Loucy (cell line): Measurements from ENCODE around the gene GOLGA5.

Experiments
- CTCF ChIP-seq: fragments of 200-600 bp; sonication (generic); conservative IDR thresholded peaks from 2 replicates; pipeline ENCODE4 v1.5.1; 2014; ENCODE audit warnings: mild to moderate bottlenecking, antibody characterized with exemption, low read length
- EZH2phosphoT487 ChIP-seq: fragments of 200-600 bp; IDR thresholded peaks from 2 replicates; pipeline ENCODE4 v1.6.1; 2018; ENCODE audit warnings: antibody characterized with exemption, mild to moderate bottlenecking, moderate library complexity, borderline replicate concordance

GRCh38 chr14:92885279-92886061, 91.4 kb downstream of the GOLGA5 start:
- TF ChIP-seq EZH2phosphoT487 (no peak), CTCF (no peak)
